PC-9 (cell line): ENCODE results near the gene ERI3.

Experiments used
- CTCF ChIP-seq: fragments of 200-600 bp; sonication (generic); conservative IDR thresholded peaks from 2 replicates; pipeline ENCODE4 v1.6.1; 2017; ENCODE audit warnings: mixed run types, antibody characterized with exemption, mild to moderate bottlenecking, moderate library complexity
- EZH2 ChIP-seq: fragments of 200-600 bp; sonication (generic); IDR thresholded peaks from 2 replicates; pipeline ENCODE4 v1.8.0; 2017; ENCODE audit warnings: antibody characterized with exemption, low read depth

- TF ChIP-seq CTCF, result no peak
- TF ChIP-seq EZH2, result no peak
Observed at GRCh38 chr1:44250068-44250781, 104.8 kb downstream of the ERI3 start.
